ACC112 (cell line): Measurements from ENCODE around the gene MRPL55.

Experiments used
- H2AFZ ChIP-seq: fragments of 200-600 bp; sonication (generic); one replicate; pipeline ENCODE4 v1.6.0; 2017; ENCODE audit warnings: antibody characterized with exemption, low read length; ENCODE audit not compliant: unreplicated experiment
- H3K27ac ChIP-seq: fragments of 200-600 bp; sonication (generic); 2 replicates; pipeline ENCODE4 v1.5.1; 2014; ENCODE audit warnings: low read depth, mild to moderate bottlenecking, antibody characterized with exemption, low read length, moderate library complexity
- H3K27me3 ChIP-seq: fragments of 200-600 bp; sonication (generic); 2 replicates; pipeline ENCODE4 v1.6.1; 2014; ENCODE audit warnings: mild to moderate bottlenecking, antibody characterized with exemption, low read length, moderate library complexity, mixed read lengths; ENCODE audit not compliant: insufficient read depth
- H3K36me3 ChIP-seq: fragments of 200-600 bp; sonication (generic); 2 replicates; pipeline ENCODE4 v1.6.1; 2016; ENCODE audit warnings: mild to moderate bottlenecking, antibody characterized with exemption, low read length, moderate library complexity, mixed read lengths; ENCODE audit not compliant: insufficient read depth
- H3K4me1 ChIP-seq: fragments of 200-600 bp; sonication (generic); one replicate; pipeline ENCODE4 v1.6.1; 2016; ENCODE audit warnings: low read length, mixed read lengths; ENCODE audit not compliant: insufficient read depth, unreplicated experiment, control insufficient read depth
- H3K4me3 ChIP-seq: fragments of 200-600 bp; sonication (generic); 2 replicates; pipeline ENCODE4 v1.5.1; 2014; ENCODE audit warnings: mild to moderate bottlenecking, low read depth, low read length
- H3K79me2 ChIP-seq: fragments of 200-600 bp; sonication (generic); one replicate; pipeline ENCODE4 v1.6.0; 2016; ENCODE audit warnings: low read length; ENCODE audit not compliant: control insufficient read depth, unreplicated experiment, insufficient read depth

Gene MRPL55

DNA sequence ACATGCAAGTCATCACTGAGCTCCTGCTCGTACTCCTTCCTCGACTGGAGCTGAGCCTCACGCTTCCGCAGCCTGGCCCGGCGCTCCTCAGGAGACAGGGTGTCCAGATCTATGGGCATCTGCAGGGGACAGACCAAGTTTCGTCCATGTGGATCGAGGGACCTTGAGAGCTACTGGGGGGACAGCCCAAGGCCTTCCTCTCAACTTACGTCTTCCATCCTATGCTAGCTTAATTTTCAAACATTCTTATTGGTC, 2.4 kb downstream of the MRPL55 start:
- no peak overlapping the region; the same call in 1 of the 2 replicates for H3K4me3 ChIP-seq
- H3K4me1 ChIP-seq = peaks cover 16% of the 10 kb centered on the region
- no peak overlapping the region for H3K27ac ChIP-seq
- H2AFZ ChIP-seq = no peak overlapping the region
- no peaks in the 10 kb centered on the region for H3K36me3 ChIP-seq
- H3K79me2 ChIP-seq = peaks cover 16% of the 10 kb centered on the region
- H3K27me3 ChIP-seq = no peaks in the 10 kb centered on the region

DNA sequence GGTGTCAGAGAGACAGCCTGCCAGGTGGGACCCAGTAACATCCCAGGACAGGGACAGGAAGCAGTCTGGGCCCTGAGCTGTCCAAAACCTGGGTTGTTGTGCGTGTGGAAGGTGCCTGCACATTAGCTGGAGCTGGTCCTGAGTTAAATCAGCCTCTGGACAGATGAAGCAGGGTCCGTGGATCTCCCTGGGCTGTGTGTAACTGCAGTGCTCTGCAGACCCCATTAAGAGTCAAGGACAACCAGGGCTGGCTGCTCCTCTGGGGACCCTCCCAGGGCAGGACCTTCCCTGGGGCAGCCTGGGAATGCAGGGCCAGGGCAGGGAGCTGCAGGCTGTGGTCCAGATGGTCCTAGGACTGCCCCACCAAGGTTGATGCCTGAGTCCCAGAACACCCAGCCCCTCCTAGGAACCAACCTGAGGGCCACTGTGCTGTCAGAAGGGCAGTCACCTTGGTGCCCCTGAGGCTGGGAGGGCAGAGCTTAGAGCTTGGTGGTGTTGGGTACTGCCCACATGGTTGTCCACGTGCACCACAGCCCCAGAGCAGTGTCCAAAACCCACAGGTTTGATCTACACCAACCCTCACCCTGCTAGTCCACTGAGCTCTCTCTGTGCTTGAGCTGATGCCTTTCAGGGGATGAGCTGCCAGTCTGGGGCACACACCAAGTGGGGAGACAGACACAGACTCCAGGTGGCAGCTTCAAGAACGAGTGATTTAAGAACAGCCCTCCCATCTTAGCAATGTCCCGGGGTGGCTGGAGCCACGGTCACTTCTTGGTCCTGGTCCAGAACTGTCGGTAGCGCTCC, 2.9 kb downstream of the MRPL55 start:
- peaks cover 20% of the 10 kb centered on the region for H3K4me1 ChIP-seq
- no peaks in the 10 kb centered on the region for H3K36me3 ChIP-seq
- H3K27me3 ChIP-seq = no peaks in the 10 kb centered on the region
- H3K79me2 ChIP-seq = peaks cover 19% of the 10 kb centered on the region
- no peak overlapping the region for H3K27ac ChIP-seq
- no peak overlapping the region; the same call in 1 of the 2 replicates for H3K4me3 ChIP-seq
- no peak overlapping the region for H2AFZ ChIP-seq

DNA sequence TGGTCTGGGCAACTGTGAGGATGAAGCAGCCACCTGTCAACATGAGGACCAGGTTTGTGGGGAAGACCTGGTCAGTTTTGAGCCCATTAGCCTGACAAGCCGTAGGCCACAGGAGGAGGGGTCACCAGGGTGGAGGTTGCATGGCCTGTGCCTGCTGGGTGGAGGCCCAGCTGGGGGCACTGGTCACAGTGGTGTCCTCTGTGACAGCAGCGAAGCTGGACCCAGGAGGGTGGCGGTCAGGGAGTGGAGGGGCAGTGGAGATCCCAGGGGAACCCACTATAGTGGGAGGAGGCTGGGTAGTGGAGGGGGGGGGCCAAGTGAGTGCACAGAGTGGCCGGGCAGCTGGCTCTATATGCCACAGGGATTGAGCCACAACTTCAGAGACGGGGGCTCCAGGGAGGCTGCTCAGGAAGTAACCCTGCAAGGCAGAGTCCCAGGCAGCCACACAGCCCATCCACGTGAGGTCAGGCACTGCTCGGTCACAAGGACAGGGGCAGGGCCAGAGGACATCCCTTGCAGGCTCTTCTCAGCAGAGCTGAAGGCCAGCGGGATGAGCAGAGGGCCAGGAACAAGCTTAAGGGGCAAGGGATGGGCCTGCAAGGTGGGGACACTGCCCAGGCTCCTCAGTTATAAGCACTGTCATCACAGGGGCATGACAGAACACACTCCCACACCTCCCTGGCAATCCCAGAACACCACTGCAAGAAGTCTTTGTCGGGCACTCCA, 3.7 kb downstream of the MRPL55 start:
- no peak overlapping the region for H2AFZ ChIP-seq
- H3K36me3 ChIP-seq = no peaks in the 10 kb centered on the region
- H3K4me1 ChIP-seq = peaks cover 20% of the 10 kb centered on the region
- H3K27ac ChIP-seq = no peak overlapping the region
- H3K79me2 ChIP-seq = peaks cover 19% of the 10 kb centered on the region
- H3K4me3 ChIP-seq = no peak overlapping the region
- H3K27me3 ChIP-seq = no peaks in the 10 kb centered on the region

DNA sequence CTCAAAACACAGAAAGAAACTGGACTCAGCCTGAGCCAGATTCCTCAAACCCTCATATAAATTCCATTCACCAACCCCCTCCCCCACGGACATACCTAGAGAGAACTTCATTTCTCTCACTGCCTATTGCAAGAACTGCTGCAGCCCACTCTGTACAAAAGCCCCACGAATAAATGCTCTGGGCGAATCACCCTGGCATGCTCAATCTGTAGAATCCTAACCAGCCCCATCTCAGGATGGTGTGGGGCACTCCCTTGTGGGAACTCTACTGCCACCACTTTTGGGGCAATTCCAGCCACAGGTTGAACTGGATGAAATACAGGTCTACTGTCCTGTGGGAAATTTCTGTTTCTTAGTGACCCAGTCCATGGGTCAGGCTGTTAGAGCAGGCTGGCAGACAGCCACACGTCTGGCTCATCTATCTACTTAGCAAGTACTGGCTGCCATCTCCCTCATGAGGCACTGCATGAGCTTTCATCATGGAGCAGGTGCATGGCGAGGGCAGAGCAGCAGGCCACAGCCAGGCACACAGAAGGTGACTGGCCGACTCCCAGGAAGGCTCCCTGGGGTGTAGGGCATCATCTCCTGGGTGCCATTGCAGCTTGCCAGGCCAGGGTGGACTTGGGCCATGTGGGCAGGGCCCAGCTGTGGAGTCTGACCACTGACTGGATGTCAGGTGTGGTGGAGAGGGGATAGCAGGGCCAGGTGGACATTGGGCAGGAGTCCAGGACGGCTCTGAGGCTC, 4.4 kb downstream of the MRPL55 start:
- Histone ChIP-seq H2AFZ (no peak overlapping the region), H3K27me3 (no peaks in the 10 kb centered on the region), H3K79me2 (peaks cover 23% of the 10 kb centered on the region), H3K4me1 (peaks cover 20% of the 10 kb centered on the region), H3K4me3 (no peak overlapping the region; the same call in 1 of the 2 replicates), H3K27ac (no peak overlapping the region), H3K36me3 (0 out of 2 replicates have a peak, but pooled peaks cover 3% of the 10 kb centered on the region)

DNA sequence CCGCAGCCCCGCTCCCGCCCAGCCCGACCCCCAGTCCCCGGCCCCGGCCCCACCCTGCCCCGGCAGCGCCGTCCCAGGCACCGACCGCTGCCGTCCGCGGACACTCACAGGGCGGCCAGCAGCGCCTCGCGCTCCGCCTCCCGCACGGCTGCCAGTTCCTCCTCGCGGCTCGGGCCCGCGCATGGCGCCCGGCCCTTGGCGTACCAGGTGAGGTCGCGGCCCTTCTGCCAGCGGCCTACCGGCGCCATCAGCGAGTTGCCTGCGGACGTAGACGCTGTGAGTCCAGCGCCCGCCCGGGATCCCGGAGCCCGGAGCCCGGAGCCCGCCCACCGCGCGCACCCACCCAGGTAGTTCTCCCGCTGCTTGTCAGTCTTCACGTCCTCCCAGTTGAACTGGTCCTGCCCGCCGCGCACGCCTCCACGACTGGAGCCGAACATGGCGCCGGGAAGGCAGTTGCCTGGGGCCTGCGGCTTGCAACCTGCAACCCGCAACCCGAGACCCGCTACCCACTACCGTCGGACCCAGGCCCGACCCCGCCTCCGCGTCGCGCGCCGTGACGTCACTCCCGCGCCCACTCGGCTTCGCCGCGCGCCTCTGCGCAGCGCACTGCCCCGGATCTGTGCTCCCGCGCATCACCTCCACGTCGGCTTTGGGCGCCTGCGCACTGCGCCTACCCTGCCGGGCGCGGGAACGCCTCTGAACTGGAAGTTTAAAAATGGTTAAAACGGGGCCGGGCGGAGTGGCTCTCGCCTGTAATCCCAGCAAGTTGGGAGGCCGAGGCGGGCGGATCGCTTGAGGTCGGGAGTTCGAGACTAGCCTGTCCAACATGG, 6.1 kb downstream of the MRPL55 start, which contains the start of gene C1orf35:
TSS of gene C1orf35 (minus strand) at position 535 of the 830 bp plus-strand sequence. CDS start at position 437, 98 bp downstream.
- peak within 1 kb of the TSS; percentile 81 for H3K4me3 ChIP-seq
- no peaks in the 10 kb centered on the region for H3K27me3 ChIP-seq
- peaks cover 21% of the 10 kb centered on the region for H3K79me2 ChIP-seq
- H3K27ac ChIP-seq = peak within 1 kb of the TSS; percentile 37; the same call in 1 of the 2 replicates
- peaks cover 14% of the 10 kb centered on the region for H3K4me1 ChIP-seq
- H2AFZ ChIP-seq = peak within 1 kb of the TSS; percentile 56
- H3K36me3 ChIP-seq = 0 out of 2 replicates have a peak, but pooled peaks cover 4% of the 10 kb centered on the region

DNA sequence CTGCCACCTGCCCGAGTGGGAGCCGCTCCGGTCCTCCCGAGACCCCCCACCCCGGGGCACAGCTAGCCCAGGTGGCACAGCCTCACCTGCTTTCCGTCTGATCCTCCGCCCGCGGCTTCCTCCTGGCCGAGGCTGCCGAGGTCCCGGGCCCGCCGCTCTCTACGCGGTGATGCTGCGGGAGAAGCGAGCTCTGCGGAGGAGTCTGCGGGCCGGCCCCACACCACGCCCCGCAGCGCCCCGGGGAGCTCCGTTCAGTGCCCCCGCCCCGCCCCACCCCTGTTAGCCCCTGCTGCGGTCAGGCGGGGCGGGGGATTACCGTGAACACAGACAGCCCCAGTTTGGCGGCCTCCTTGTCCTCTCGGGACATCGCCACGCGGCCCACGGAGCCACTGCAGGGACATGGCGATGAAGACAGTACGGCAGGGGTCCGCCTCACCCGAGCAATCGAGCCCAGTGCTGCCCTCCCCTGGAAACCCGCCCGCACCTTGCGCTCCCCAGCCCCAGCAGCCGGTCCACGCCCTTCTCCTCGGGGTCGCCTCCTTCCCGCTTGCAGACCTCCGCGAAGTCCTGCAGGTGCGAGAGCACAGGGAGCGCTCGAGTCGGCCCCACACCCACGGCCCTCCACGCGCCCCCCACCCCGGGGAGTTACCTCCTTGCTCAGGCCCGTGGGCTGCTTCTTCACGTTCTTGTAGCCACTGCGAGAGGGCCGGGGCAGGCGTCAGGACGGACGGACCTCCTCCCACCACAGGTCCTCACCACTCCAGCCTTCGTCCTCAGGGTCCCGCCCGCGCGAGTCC, 6.9 kb downstream of the MRPL55 start:
- Histone ChIP-seq H3K27ac (no peak overlapping the region), H3K79me2 (peaks cover 29% of the 10 kb centered on the region), H3K27me3 (no peaks in the 10 kb centered on the region), H3K36me3 (0 out of 2 replicates have a peak, but pooled peaks cover 4% of the 10 kb centered on the region), H2AFZ (no peak overlapping the region), H3K4me1 (peaks cover 13% of the 10 kb centered on the region), H3K4me3 (peak overlapping the region; percentile 81)

DNA sequence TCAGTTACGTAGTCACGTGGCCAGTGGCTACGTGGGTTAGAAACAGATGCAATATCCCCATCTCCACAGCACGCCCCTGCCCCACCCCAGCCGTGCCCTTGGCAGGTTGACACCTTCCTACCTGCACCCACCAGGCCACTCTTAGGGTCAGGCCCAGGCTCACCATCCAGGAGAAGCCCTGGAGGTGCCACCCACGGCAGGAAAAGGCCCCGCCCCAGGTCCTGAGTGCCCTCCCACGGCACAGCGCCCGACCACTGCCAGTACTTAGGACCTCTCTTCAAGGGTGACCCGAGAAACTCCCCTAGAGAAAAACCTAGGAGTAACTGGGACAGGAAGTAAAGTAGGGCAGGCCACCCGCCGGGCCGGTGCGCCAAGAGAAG, 7.5 kb downstream of the MRPL55 start:
- Histone ChIP-seq H2AFZ (no peak overlapping the region), H3K4me3 (peak overlapping the region; percentile 81), H3K27me3 (no peaks in the 10 kb centered on the region), H3K4me1 (peaks cover 13% of the 10 kb centered on the region), H3K79me2 (peaks cover 35% of the 10 kb centered on the region), H3K36me3 (peaks cover 7% of the 10 kb centered on the region; the same call in 1 of the 2 replicates), H3K27ac (no peak overlapping the region)

DNA sequence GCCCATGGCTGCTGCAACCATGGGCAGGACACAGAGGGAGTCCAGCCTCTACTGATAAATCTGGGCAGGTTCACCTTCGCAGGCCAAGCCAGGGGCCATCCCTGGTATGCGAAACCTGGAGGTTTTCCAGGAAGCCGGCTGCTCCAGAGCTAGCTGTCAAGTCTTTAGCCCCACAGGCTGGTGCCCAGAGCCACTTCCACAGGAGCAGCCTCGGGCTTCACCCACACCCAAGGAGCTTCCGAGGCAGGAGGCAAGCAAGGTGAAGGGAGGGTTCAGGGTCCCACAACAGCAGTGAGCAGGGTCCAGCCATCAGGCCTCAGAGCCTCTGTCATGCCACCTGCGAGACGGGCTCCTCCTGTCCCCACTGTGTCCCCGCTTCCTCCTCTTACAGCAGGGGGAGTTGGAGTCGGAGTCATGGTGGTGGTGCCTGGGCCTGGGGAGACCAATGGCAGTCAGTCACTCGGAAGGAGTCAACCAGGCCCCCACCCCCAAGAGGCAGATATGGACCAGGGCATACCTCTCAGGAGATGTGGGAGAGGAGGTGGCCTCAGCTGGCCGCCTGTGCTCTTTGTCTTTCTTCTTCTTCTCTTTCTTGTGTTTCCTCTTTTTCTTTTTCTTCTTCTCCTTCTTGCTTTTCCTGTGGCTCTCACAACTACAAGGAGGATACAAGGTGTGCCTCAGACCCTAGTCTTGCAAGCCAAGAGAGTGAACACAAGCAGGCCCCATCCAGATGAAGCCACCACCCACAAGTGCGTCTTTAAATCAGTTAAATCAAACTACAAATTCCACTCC, 8.1 kb downstream of the MRPL55 start:
- Histone ChIP-seq H2AFZ (no peak overlapping the region), H3K27ac (no peak overlapping the region), H3K4me1 (peaks cover 13% of the 10 kb centered on the region), H3K36me3 (peaks cover 8% of the 10 kb centered on the region; the same call in 1 of the 2 replicates), H3K4me3 (peak overlapping the region; percentile 81), H3K27me3 (no peaks in the 10 kb centered on the region), H3K79me2 (peaks cover 40% of the 10 kb centered on the region)

DNA sequence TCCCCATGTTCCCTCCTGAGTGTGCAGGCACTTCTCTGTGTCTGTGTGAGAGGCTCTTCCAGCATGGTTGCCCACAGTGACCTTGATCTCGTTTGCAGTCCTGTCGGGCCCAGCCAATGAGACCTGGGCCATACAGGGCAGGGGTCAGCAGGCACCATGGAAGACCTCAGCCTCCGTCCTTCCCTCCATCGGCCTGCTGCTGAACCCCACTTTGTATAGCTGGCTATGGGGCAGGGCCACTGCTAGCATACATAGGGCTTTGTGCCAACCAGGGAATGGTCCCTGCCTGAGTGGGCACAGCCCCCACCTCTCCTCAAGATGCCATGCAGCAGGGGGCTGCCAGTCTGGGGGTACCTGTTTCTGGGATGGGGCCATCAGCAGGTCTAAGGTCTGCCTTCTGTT, 9.8 kb downstream of the MRPL55 start:
- Histone ChIP-seq H3K27me3 (no peaks in the 10 kb centered on the region), H2AFZ (no peak overlapping the region), H3K79me2 (peaks cover 57% of the 10 kb centered on the region), H3K4me3 (no peak overlapping the region), H3K27ac (no peak overlapping the region), H3K36me3 (peaks cover 22% of the 10 kb centered on the region), H3K4me1 (peaks cover 10% of the 10 kb centered on the region)
